HCEC 1CT (cell line): ENCODE results near the gene MSLN.

Experiments used
- DNase-seq: peaks from one replicate; pipeline ENCODE4 v3.0.0-alpha.2; 2017

The MSLN gene

DNA sequence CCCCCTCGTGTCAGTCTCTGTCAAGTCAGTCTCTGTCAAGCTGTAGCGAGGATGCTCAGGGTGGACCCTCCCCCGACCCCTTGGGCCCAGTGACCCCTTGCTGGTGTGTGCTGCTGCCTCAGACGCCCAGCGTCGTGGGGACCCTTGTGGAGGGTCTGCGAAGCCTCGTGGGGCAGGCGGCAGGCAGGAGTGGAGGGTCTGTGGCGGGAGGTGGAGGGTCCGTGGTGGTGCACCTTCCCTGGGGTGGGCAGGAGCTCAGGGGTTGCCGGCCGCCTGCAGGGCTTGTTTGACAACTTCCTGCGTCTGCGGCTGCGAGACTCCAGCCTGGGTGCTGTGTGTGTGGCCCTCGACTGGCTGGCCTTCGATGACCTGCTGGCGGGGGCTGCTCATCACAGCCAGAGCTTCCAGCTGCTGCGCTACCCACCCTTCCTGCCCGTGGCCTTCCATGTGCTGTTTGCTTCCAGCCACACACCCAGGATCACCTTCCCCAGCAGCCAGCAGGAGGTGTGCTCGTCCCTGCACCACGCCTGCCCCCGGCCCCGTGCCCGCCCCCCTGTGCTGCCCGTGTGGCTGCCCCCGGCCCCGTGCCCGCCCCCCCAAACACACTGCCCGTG is 34.4 kb downstream of the MSLN start:
- DNase-seq = no peak

DNA sequence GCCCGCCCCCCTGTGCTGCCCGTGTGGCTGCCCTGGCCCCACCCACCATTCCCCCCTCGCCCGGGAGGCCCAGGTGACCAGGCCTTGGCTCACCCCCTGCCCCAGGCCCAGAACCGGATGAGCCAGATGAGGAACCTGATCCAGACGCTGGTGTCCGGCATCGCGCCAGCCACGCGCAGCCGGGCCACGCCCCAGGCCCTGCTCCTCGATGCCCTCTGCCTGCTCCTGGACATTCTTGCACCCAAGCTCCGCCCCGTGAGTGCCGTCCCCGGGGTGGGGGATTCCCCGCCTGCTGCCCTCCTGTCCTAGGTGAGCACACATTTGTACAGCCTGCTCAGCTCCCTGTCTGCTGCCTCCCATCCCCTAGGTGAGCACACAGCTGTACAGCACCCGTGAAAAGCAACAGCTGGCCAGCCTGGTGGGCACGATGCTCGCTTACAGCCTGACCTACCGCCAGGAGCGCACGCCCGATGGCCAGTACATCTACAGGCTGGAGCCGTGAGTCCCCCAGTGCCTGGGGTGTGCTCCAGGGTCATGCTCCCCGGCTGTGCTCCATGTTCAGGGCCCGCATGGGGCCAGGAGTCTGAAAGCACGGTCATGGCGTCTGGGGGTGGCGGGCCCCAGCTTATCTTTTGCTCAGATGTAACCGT is 35.2 kb downstream of the MSLN start:
- no peak for DNase-seq

DNA sequence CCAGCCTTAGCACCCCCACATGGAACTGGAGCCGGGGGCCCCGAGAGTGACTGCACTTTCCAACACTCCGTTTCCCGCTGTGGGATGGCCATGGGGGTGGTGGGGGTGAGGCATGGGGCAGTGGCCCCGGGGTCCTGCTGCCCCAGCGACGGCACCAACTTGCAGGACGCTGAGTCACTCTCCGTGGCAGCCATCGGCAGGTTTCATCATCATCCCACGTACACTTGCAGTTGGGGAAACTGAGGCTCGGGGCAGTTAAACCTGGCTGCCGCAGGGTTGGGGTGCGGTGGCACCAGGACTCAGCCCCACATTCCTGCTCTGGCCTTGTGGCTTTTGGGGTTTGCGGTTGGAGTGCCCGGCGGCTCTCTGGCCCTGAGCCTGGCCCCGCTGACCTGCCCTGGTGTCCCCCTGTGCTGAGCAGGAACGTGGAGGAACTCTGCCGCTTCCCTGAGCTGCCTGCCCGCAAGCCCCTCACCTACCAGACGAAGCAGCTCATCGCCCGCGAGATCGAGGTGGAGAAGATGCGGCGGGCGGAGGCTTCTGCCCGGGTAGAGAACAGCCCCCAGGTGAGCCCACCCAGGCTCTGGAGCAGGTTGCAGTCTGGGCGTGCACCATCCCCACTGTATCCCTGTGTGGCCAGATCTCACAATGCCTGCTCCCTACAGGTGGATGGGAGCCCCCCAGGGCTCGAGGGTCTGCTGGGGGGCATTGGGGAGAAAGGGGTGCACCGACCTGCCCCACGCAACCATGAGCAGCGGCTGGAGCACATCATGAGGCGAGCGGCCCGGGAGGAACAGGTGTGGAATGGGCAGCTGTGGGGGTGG is 36.0 kb downstream of the MSLN start:
- no peak for DNase-seq

DNA sequence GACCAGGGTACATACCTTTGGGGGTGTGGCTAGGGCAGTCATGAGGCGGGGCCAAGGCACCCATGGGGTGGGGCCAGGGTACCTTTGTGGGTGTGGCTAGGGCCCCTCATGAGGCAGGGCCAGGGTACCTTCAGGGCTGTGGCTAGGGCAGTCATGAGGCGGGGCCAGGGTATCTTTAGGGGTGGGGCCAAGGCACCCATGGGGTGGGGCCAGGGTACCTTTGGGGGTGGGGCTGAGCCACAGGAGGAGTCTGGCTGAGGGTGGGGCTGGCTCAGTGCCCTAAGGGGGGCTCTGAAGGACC is 36.5 kb downstream of the MSLN start:
- no peak for DNase-seq

GRCh38 chr16:797686-798085 is 37.2 kb downstream of the MSLN start:
- DNase-seq = no peak

DNA sequence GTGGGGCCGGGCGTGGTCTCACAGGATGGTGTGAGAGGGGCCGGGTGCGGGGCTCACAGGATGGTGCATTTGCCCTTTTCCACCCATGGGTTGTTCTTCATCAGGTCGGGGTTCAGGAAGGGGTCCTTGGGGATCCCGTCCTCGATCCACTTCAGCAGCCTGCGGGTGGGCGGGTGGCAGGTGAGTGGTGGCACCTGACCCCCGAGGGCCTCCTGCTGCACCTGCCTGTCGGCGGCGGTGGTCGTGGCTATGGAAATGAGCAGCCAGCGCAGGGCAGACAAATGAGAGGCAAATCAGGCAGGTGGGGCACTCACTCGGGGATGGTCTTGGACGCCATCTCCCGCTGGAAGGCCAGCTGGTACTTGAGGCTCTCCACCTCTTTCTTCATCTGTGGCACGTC is 38.1 kb downstream of the MSLN start:
- DNase-seq = no peak

DNA sequence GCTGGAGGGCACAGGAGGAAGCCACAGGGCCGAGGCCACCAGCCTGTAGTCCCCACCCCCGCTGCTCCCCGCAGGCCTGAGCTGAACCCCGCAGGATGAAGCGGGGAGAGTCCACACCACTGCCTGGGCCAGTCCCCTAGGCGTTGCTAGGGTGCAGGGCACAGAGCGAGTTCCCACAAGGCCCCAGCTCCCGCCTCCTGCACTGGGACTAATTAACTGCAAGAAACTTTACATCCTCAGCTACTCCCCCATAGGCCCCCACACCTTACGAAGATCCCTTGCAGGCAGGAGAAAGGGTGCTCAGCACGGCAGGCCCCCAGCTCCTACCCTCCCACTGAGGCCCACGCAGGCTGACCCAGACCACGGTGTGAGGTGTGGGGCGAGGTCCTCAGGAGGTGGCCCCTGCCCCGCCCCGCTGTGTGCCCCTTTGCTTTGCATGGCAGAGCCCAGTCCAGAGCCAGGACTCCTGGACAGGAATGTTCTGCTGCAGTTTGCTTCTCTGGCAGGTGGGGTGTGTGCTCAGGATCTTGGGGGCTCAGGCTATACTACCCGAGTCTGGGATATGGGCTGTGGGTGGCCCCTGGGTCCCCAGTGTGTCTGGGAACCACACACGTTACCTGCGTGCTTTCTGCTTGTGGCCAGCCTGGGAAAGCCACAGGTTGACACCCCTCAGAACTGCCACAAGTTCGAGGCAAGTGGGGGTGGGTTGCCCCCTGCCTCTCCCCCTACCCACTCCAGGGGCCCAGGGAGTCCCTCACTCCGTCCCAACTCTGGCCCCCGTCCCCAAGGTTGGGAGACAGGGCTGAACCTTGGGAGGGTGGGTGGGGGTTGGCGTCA is 38.8 kb downstream of the MSLN start:
- DNase-seq = no peak

DNA sequence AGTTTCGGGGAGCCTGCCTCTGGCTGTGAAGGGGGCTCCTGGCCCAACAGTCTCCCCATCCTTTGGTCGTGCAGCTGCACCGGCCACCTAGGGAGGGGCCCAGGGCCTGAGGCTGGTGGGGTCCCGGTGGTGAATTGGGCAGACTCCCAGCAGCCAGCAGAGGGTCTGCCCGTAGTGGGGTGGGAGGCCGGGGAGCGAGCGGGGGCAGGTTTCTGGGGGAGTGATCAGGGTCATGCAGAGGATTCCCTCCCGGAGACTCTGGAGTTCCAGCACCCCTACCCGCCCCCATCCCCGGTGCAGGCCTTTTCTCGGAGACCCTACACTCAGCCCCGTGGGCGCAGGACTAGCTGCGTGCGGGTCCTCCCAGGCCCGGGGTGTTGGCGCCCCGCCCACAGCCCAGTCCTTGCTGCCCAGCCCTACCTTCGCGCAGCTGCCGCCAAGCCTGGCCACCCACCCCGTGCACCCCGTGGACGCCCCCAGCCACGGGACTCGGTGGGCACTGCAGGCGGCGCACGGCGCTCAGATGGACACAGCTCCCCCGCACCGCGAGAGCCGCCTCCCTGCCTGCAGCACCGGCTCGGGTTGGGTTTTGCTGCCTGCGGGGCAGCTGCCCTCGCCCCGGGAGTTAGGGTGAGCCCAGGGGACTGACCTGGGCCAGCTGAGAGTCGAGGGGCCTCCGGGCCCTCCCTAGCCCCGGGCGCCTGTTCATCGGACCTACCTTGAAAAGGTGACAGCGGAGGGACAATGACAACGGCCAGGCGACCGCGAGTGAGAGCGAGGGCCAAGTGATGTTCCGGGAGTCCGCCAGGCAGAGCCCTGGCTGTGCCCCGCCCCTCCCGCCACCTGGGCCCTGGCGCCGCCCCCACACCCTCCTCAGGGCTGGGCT is 39.7 kb downstream of the MSLN start, which contains the start of gene GNG13:
GNG13 (minus strand) TSS at position 787 of the 886 bp plus-strand sequence. CDS start 1,657 bp downstream, outside the sequence.
- no peak for DNase-seq

DNA sequence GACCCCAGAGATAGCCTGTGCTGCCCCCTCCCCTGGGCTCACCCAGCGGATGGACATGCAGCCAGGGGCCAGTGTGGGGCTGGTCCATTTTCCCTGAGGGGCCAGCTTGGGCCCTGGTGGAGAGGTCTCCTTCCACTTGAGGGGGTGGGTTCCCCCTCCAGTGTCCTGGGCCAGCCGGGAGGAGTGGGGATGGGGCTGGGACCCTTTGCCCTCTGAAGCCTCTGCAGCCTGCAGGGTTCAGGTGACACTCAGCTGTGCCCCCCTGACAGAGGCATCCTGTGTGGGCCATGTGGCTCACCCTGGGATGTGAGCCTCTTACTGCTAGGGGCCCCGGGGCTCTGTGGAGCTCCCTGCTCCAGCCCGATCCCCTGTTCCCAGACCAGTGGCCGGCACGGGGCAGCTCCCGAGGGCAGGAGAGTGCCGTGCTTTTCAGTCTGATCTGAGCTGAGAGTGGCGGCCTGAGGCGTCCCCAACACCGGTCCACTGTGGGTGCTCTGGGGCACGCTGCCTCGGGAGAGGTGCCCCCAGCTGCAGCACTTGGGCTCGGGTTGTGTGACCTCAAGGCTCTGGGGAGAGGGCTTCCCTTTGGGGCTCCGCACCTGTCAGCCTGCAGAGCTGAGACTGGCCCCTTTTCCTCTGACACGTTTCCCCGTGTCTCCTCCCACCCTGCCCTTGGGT is 40.4 kb downstream of the MSLN start:
- DNase-seq = no peak

- no peak for DNase-seq
These were observed 41.2 kb downstream of the MSLN start for GRCh38 chr16:801584-802363.

DNA sequence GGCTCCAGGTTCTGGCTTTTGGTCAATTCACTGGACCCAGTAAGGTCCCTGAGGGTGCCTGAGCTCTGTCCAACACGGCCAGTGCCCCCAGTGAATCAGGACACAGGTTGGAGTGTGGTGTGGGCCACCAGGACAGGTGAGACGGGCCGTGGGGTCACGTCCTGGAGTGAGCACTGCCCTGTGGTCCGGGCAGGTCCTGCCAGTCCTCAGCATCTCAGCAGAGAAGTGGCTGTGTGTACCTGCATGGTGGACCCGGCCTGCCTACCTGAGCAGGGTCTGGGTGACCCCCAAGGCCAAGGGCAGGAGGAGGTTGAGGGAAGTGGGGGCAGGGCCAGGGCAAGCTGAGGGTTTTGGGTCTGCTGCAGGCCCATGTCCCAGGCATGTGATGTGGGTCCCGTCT is 41.9 kb downstream of the MSLN start:
- DNase-seq = no peak

DNA sequence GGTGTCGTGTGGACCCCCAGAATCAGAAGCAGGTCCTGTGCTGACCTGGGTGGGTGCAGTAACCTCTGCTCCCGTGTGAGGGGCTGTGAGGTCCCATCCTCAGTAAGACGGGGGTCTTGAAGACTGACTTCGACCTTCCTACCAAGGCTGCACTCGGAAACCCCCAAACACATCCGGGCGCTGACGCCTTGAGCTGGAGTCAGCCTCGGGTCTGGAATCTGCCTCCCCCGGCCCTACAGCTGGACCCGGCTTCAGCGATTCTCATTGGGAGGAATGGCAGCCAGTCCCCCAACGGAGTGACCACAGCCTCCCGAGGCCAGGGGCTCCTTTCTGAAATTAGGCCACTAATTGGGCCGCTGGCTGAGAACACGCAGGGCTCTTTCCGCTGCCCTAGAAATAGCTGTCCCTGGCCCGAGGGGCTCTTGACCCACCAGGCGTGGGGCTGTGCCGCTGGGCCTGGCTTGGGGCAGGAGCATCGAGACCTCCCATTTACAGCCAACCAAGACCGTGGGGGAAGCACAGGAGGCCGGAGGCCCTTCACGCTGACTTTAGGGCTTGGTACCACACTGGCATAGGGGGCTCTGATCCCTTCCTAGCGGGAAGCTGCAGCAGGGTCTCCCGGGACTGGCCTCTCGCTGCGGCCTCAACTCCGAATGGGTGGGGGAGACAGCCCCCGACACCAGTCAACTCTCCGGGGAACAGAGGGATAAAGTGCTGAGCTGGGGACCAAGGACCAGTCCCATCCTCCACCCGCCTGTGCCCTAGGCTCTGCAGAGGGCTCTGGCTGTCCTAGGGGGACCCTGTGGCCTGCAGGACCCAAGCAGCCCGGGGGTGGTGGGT is 42.6 kb downstream of the MSLN start:
- no peak for DNase-seq

GRCh38 chr16:803754-804080 is 43.2 kb downstream of the MSLN start:
- no peak for DNase-seq

DNA sequence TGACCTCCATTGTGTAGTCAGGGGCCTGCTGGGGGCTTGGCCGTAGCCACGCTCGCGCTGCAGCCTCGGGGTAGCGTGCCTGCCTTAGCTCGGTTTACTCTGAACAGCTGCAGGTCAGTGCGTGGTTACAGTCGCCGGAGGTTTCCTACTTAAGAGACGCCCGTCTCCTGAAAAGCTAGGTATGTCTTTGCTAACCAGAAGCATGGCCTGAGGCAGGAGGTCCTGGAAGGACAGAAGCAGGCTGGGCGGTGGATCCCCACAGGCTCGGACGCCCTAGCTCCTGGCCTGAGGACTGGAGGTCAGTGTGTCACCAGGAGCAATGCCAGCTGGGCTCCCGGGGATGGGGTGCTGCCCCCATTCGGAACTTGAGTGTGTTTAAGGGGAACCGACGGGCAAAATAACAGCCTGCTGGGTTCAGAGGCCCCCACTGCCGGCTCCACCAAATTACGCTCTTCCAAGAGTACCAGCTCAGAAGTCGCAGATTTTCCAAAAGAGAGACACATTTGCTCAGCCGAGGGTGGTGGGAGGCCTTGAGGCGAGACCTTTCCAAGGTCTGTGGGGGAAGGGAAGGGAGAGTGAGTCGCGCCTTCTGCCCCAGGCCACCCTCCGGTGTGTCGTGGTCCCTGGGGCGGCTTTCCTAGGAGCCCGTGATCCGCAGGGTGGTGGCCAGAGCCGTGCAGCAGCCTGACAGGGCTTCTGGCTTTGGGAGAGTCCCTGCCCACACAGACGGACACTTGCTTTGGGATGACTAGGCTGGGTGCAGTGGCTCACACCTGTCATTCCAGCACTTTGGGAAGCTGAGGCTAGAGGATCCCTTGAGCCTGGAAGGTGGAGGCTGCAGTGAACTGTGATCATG is 43.9 kb downstream of the MSLN start:
- no peak for DNase-seq

DNA sequence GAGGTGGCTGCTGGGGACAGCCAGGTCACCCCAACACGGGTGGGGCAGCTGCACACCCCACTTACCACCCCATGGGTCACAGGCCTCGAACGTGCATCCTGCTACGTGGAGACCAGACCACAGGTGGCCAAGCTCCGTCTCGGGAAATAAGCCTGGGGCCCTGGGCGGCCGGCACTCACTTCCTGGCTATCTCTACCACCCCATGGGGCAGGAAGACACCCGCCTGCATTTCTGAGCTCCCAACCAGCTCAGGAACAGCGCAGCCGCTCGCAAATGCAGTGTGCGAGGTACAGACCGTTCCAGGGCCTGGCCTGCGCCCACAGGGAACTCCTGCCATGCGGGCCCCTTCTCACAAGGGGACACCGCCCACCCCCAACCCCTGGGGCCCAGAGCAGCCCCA is 44.9 kb downstream of the MSLN start:
- no peak for DNase-seq

GRCh38 chr16:807347-808084 is 47.0 kb downstream of the MSLN start:
- DNase-seq = peak; percentile 81

GRCh38 chr16:808085-808386 is 47.5 kb downstream of the MSLN start:
- DNase-seq = no peak

GRCh38 chr16:813204-813915 is 52.8 kb downstream of the MSLN start:
- DNase-seq = no peak
